Islet of Langerhans (tissue), 1 donor: ENCODE results near the gene PTH2R.
"Not testable (repeated sequence)": the region's sequence is repeated elsewhere in the genome, so short reads cannot be mapped to it uniquely, and the experiment has no call there.

Source experiments
- FAIRE-seq: peaks from one replicate; lab custom pipeline; 2011; peaks lifted over from hg19 to GRCh38; lab: Jason Lieb, UNC

The PTH2R gene

GRCh38 chr2:208488686-208489564 lies 82.3 kb downstream of the PTH2R start:
- no peak for FAIRE-seq

- no peak for FAIRE-seq
These were observed 83.1 kb downstream of the PTH2R start for GRCh38 chr2:208489687-208490086.

- no peak for FAIRE-seq
These were observed 83.9 kb downstream of the PTH2R start for GRCh38 chr2:208490492-208490891.

GRCh38 chr2:208491641-208492040 lies 85.0 kb downstream of the PTH2R start:
- no peak for FAIRE-seq

- FAIRE-seq, result no peak
These were observed 85.5 kb downstream of the PTH2R start for GRCh38 chr2:208492069-208492468.

GRCh38 chr2:208493186-208493585 lies 86.6 kb downstream of the PTH2R start:
- no peak for FAIRE-seq

GRCh38 chr2:208496129-208496528 lies 89.5 kb downstream of the PTH2R start:
- FAIRE-seq, result no peak

GRCh38 chr2:208501206-208501605 lies 94.6 kb downstream of the PTH2R start:
- no peak for FAIRE-seq

GRCh38 chr2:208502288-208502687 lies 95.7 kb downstream of the PTH2R start:
- no peak for FAIRE-seq

GRCh38 chr2:208505365-208505764 lies 98.8 kb downstream of the PTH2R start:
- FAIRE-seq, result not testable (repeated sequence)

GRCh38 chr2:208509586-208509985 lies 103.0 kb downstream of the PTH2R start:
- no peak for FAIRE-seq

GRCh38 chr2:208511016-208511415 lies 104.4 kb downstream of the PTH2R start:
- no peak for FAIRE-seq

- no peak for FAIRE-seq
These were observed 105.0 kb downstream of the PTH2R start for GRCh38 chr2:208511573-208511972.

- no peak for FAIRE-seq
These were observed 108.5 kb downstream of the PTH2R start for GRCh38 chr2:208515099-208515498.

GRCh38 chr2:208523069-208523468 lies 116.5 kb downstream of the PTH2R start:
- FAIRE-seq, result not testable (repeated sequence)

- FAIRE-seq, result not testable (repeated sequence)
These were observed 118.6 kb downstream of the PTH2R start for GRCh38 chr2:208525165-208525564.

GRCh38 chr2:208529796-208530195 lies 123.2 kb downstream of the PTH2R start:
- FAIRE-seq, result no peak

GRCh38 chr2:208531361-208531760 lies 124.8 kb downstream of the PTH2R start:
- FAIRE-seq, result no peak

GRCh38 chr2:208535578-208535977 lies 129.0 kb downstream of the PTH2R start:
- FAIRE-seq, result not testable (repeated sequence)

- no peak for FAIRE-seq
These were observed 134.9 kb downstream of the PTH2R start for GRCh38 chr2:208541461-208541988.

GRCh38 chr2:208541989-208542464 lies 135.4 kb downstream of the PTH2R start:
- FAIRE-seq, result no peak

- no peak for FAIRE-seq
These were observed 136.0 kb downstream of the PTH2R start for GRCh38 chr2:208542465-208543041.
